GM21723 (cell line): ENCODE data around the gene ATP11A.

Source experiments
- ATAC-seq: cut with Tn5 transposase; IDR thresholded peaks from one replicate; pipeline ENCODE4 v1.9.1; 2021; ENCODE audit warnings: mild to moderate bottlenecking, moderate library complexity; ENCODE audit not compliant: unreplicated experiment

ATP11A gene

DNA sequence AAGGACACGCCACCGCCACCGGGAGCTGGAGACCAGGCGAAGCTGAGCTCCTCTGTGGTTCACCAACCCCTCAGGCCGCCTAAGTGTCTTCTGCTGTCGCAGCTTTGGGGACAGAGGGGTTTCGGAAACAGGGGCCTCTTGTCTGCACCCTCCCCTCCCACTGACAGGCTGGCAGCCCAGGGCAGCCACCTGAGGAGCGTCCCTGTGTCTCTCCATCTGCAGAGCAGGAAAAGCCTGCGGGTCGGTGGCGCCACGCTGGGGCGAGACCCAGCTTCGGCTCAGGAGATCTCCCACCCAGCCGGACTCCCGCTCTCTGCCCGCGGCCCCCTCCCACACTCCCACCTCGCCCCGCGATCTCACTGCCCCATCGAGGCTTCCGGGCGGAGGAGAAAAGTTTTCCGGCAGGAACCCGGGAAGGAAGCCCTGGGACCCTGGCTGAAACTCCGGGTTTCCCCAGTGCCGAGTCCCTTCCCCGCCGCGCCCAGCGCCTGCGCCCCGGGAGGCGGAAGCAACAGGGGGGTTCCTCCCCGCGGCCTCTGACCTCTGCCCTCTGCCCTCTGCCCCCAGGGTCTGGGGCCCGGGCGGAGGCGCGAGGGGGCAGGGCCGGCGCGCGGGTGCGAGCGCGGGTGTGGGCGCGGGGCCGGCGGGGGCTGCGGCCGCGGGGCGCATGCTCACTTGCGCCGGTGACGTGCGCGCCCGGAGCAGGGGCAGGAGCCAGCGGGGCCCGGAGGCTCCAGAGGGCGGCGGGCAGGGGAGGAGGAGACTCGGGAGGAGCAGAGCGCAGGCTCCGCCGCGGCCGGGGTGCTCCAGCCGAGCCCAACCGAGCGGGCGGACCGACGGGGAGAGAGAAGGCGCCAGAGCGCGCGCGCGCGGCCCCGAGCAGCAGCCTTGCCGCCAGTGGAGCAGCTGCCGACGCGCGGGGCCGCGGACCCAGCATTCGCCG, at the start of gene ATP11A:
Gene ATP11A (plus strand): TSS at position 736 of the 943 bp plus-strand sequence. CDS start 379 bp downstream, outside the sequence.
- peak; percentile 76 for ATAC-seq

GRCh38 chr13:112641456-112642089, 48.3 kb upstream of the ATP11A start:
- no peak for ATAC-seq

- no peak for ATAC-seq
These were observed 47.8 kb upstream of the ATP11A start for GRCh38 chr13:112642090-112642460.

GRCh38 chr13:112643759-112644459, 45.9 kb upstream of the ATP11A start:
- ATAC-seq, result no peak

GRCh38 chr13:112645327-112645914, 44.4 kb upstream of the ATP11A start:
- no peak for ATAC-seq

GRCh38 chr13:112647256-112647655, 42.6 kb upstream of the ATP11A start:
- no peak for ATAC-seq

- ATAC-seq, result no peak
These were observed 41.7 kb upstream of the ATP11A start for GRCh38 chr13:112648101-112648500.

- no peak for ATAC-seq
These were observed 40.7 kb upstream of the ATP11A start for GRCh38 chr13:112648966-112649690.

DNA sequence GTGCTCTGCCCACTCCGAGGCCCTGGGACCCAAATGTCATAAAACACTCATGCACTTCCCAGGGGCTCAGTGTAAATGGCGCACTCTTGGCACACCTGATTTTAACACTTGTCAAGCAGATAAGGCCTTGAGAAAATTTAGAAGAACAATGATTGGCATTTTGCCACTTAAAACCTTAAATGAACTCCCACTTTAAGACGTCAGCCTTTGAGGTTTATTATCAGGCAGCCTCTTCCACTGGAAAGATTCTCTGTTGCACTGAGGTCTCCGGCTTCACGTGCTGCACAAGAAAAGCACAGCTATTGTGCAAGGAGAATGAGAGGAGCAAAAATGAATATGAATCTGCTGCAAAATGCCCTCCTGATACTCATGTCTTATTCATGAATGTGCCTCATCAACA, 38.5 kb upstream of the ATP11A start:
- no peak for ATAC-seq

GRCh38 chr13:112651750-112652511, 37.9 kb upstream of the ATP11A start:
- ATAC-seq, result no peak

GRCh38 chr13:112652512-112653070, 37.2 kb upstream of the ATP11A start:
- no peak for ATAC-seq

DNA sequence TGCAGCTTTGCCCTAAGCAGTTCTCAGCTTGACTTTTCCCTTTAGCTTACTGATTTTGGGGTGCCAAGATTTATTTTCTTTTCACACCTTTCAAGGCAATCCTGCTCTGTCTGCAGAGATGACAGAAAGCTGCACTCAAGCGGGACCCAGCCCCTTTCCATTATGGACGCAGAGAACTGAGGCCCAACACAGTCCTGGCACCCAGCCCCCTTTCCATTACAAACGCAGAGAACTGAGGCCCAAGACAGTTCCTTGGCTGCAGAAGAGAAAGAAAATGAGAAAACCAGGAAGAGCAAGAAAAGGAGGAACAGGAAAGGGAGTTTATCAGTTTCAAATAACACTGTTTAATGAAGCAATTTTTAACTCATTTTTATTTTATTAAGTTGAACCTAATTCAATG, 36.8 kb upstream of the ATP11A start:
- ATAC-seq, result no peak

- ATAC-seq, result no peak
These were observed 33.9 kb upstream of the ATP11A start for GRCh38 chr13:112655913-112656312.

DNA sequence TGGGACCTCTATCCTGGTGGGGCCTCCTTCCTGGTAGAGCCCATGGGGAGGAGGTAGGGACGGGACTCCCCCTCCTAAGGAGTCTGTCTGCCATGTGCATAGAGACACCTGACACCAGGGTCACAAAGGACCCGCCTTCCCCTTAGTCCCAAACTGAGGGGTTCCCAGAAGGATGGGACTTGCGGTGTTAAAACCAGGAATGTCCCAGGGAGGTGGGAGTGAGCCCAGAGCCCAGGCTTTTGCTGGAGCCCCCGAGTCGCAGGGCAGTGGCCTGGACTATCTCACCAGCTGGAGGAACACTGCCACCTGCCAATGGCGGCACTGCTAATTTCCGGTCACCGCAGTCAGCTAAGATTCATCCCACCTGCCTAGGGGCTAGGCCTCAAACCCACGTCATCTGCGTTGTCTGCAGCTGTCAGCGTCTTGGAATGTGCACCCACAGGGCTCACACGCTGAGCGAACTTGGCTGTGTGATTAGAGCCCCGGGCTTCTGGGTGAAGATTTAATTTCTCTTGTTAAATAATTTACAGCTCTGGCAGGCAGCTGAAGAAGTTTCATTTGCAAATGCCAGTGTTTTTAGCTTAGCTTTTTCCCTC, 31.9 kb upstream of the ATP11A start:
- ATAC-seq, result no peak

- no peak for ATAC-seq
These were observed 31.0 kb upstream of the ATP11A start for GRCh38 chr13:112658808-112659207.

DNA sequence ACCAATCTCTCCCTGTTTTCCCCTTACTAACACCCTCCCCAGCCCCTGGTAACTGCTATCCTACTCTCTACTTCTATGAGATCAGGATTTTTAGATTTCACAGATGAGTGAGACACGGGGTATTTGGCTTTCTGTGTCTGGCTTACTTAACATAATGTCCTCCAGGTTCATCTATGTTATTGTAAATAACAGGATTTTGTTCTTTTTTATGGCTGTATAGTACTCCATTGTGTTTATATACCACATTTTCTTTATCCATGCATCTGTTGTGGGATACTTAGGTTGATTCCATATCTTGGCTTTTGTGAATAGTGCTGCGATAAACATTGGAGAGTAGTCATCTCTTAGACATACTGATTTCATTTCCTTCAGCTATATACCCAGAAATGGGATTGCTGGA, 28.5 kb upstream of the ATP11A start:
- ATAC-seq, result no peak

DNA sequence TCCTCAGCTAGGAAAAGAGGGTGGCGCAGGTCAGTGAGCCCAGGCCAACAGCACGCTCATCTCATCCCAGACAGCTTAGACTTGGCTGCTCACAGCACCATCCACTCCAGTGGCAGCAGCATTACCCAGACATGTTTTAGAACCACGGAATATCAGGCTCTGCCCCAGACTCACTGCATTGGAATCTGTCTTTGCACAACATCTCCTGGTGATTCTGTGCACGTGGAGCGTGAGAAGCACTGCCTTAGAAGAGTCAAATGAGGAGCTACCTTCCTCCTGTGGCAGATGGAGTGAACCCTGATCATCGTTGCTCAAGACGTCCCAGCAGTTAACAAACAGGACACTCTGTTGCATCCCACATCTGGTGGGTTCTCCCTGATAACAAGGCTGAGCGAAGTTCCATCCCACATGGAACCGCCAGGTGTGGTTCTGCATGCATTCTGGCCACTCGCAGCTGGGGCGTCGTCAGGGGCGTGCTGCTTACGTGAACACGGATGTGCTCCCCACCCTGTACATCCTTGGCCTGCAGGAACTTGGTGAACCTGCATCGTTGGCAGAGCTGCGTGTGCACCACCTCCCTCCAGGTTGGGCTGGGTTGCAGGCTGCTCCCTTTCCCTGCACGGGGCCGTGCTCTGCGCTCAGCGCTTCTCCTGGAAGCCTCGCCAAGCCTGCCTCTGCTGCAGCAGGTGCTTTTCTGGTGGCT, 25.2 kb upstream of the ATP11A start:
- no peak for ATAC-seq

DNA sequence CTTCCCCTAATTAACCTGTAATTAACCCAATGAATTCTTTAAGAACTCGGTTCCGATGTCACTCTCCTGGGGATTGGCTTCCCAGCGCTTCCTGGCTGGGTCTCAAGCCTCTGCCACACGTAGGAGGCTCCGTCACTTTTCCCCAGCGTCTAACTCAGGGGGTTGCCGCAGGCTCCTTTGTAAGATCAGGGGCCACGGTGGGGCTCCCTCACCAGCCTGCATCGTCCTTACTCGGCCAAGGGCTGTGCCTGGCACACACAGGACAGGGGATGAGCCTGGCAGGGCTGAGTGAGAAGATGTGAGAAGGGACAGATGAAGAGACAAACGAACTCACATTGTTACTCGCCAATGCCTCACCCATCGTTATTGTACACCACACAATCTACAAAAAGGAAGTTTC, 20.9 kb upstream of the ATP11A start:
- no peak for ATAC-seq
